IMR-90 (cell line): ENCODE results near the gene KCTD2. TPM values are rescaled to one million over a fixed set of nuclear protein-coding genes. Genes with fewer than 3 reads are reported as not detected.

Experiments used
- ATAC-seq: fragments of 200-7000 bp; cut with Tn5 transposase; 2 replicates; pipeline ENCODE4 v1.9.1; 2020; ENCODE audit warnings: low read depth, mild to moderate bottlenecking, moderate library complexity
- BruUV-seq: library from RNA; stranded (reverse); fragments of 400-500 nt; replicated peaks from 2 replicates; lab custom pipeline; 2021; lab: Mats Ljungman, UMichigan
- CTCF ChIA-PET: fragments of 300-600 bp; formaldehyde crosslinking; extraction: SDS; loops from one replicate; lab custom pipeline; 2021; ENCODE audit warnings: antibody characterized with exemption; lab: Yijun Ruan, JAX
- POLR2A ChIA-PET: fragments of 300-600 bp; sonication (Branson Sonifier 250); formaldehyde crosslinking; loops from one replicate; lab custom pipeline; 2022; ENCODE audit warnings: antibody characterized with exemption; ENCODE audit not compliant: unreplicated experiment; lab: Charles Lee
- DNase-seq: peaks from one replicate; pipeline ENCODE4 v3.0.0; 2013
- H2AFZ ChIP-seq: replicated peaks from 2 replicates; pipeline ENCODE3; 2013; ENCODE audit warnings: low read length, mild to moderate bottlenecking; ENCODE audit not compliant: poor library complexity
- H2AK5ac ChIP-seq: 2 replicates; pipeline ENCODE4 v1.6.1; 2013; ENCODE audit warnings: low read depth, low read length, inconsistent platforms
- H2AK9ac ChIP-seq: replicated peaks from 2 replicates; pipeline ENCODE3; 2013; ENCODE audit warnings: mild to moderate bottlenecking, low read depth, low read length, moderate library complexity; ENCODE audit not compliant: poor library complexity
- H2BK120ac ChIP-seq: 2 replicates; pipeline ENCODE4 v1.6.1; 2013; ENCODE audit warnings: low read depth, low read length, inconsistent platforms
- H2BK15ac ChIP-seq: 3 replicates; pipeline ENCODE4 v1.6.1; 2013; ENCODE audit warnings: low read depth, low read length, inconsistent platforms
- H2BK20ac ChIP-seq: 2 replicates; pipeline ENCODE4 v1.6.1; 2013; ENCODE audit warnings: low read depth, mild to moderate bottlenecking, inconsistent platforms, low read length, moderate library complexity
- H2BK5ac ChIP-seq: 2 replicates; pipeline ENCODE4 v1.6.1; 2013; ENCODE audit warnings: mild to moderate bottlenecking, low read depth, low read length, inconsistent platforms; ENCODE audit not compliant: poor library complexity, severe bottlenecking
- H3K14ac ChIP-seq: replicated peaks from 2 replicates; pipeline ENCODE4 v1.6.1; 2013; ENCODE audit warnings: low read depth, low read length, inconsistent platforms
- H3K18ac ChIP-seq: 2 replicates; pipeline ENCODE4 v1.6.1; 2013; ENCODE audit warnings: low read depth, low read length, control low read depth
- H3K23ac ChIP-seq: 2 replicates; pipeline ENCODE4 v1.6.1; 2013; ENCODE audit warnings: low read depth, low read length, inconsistent platforms
- H3K27ac ChIP-seq: 2 replicates; pipeline ENCODE4 v1.5.1; 2013; ENCODE audit warnings: mild to moderate bottlenecking, control low read depth, low read length; ENCODE audit not compliant: insufficient read depth
- H3K27me3 ChIP-seq: 2 replicates; pipeline ENCODE4 v1.6.1; 2013; ENCODE audit warnings: low read length; ENCODE audit not compliant: control insufficient read depth, insufficient read depth
- H3K36me3 ChIP-seq: 2 replicates; pipeline ENCODE4 v1.6.1; 2013; ENCODE audit warnings: low read length, mixed read lengths; ENCODE audit not compliant: control insufficient read depth, insufficient read depth
- H3K4ac ChIP-seq: 2 replicates; pipeline ENCODE4 v1.6.1; 2013; ENCODE audit warnings: low read depth, low read length, inconsistent platforms
- H3K4me1 ChIP-seq: 2 replicates; pipeline ENCODE4 v1.6.1; 2013; ENCODE audit warnings: low read length, mixed read lengths; ENCODE audit not compliant: control insufficient read depth, insufficient read depth
- H3K4me2 ChIP-seq: 2 replicates; pipeline ENCODE4 v1.6.1; 2013; ENCODE audit warnings: low read depth, mild to moderate bottlenecking, control low read depth, low read length, moderate library complexity
- H3K4me3 ChIP-seq: 2 replicates; pipeline ENCODE4 v1.5.1; 2013; ENCODE audit warnings: low read depth, mild to moderate bottlenecking, control low read depth, low read length, moderate library complexity; ENCODE audit not compliant: insufficient read depth
- H3K56ac ChIP-seq: 2 replicates; pipeline ENCODE4 v1.6.1; 2013; ENCODE audit warnings: low read length, inconsistent platforms; ENCODE audit not compliant: insufficient read depth; ENCODE audit errors: extremely low read depth
- H3K79me1 ChIP-seq, 2 experiments: 2 replicates each; pipeline ENCODE4 v1.6.1; 2013; ENCODE audit warnings: low read length in 2 of 2, inconsistent platforms in 1 of 2, low read depth in 1 of 2
- H3K9ac ChIP-seq: 2 replicates; pipeline ENCODE4 v1.6.1; 2013; ENCODE audit warnings: low read depth, low read length, control low read depth
- H3K9me1 ChIP-seq: 2 replicates; pipeline ENCODE4 v1.6.1; 2013; ENCODE audit warnings: low read length, inconsistent platforms; ENCODE audit not compliant: insufficient read depth
- H3K9me3 ChIP-seq: 2 replicates; pipeline ENCODE4 v1.6.1; 2013; ENCODE audit warnings: low read length; ENCODE audit not compliant: control insufficient read depth, insufficient read depth
- H4K20me1 ChIP-seq: 2 replicates; pipeline ENCODE4 v1.6.1; 2013; ENCODE audit warnings: low read length, inconsistent platforms; ENCODE audit not compliant: insufficient read depth
- H4K5ac ChIP-seq: 2 replicates; pipeline ENCODE4 v1.6.1; 2013; ENCODE audit warnings: mild to moderate bottlenecking, low read depth, low read length, control low read depth
- H4K8ac ChIP-seq, 2 experiments: 2 replicates each; pipeline ENCODE4 v1.6.1; 2013; ENCODE audit warnings: low read depth in 2 of 2, low read length in 2 of 2, control low read depth in 1 of 2, inconsistent platforms in 1 of 2
- H4K91ac ChIP-seq: 2 replicates; pipeline ENCODE4 v1.6.1; 2013; ENCODE audit warnings: low read depth, low read length, inconsistent platforms; ENCODE audit not compliant: insufficient read depth
- BHLHE40 ChIP-seq: fragments of 150-350 bp; IDR thresholded peaks from 2 replicates; pipeline ENCODE4 v1.6.1; 2016; ENCODE audit warnings: mild to moderate bottlenecking, low read depth, low read length
- CEBPB ChIP-seq: IDR thresholded peaks from 2 replicates; pipeline ENCODE4 v1.6.1; 2012; ENCODE audit warnings: low read depth, low read length, improper control_type of control experiment
- CHD1 ChIP-seq: IDR thresholded peaks from 2 replicates; pipeline ENCODE4 v1.6.1; 2012; ENCODE audit warnings: low read depth, low read length, improper control_type of control experiment
- CTCF ChIP-seq: conservative IDR thresholded peaks from 2 replicates; pipeline ENCODE4 v1.5.1; 2012; ENCODE audit warnings: mild to moderate bottlenecking, low read depth, low read length, improper control_type of control experiment
- FOS ChIP-seq: fragments of 150-350 bp; IDR thresholded peaks from 2 replicates; pipeline ENCODE4 v1.6.1; 2016; ENCODE audit warnings: low read depth, low read length
- MAFK ChIP-seq: IDR thresholded peaks from 2 replicates; pipeline ENCODE4 v1.6.1; 2012; ENCODE audit warnings: low read depth, low read length, improper control_type of control experiment
- MAZ ChIP-seq: IDR thresholded peaks from 2 replicates; pipeline ENCODE4 v1.6.1; 2012; ENCODE audit warnings: low read depth, mild to moderate bottlenecking, low read length, improper control_type of control experiment, moderate library complexity, borderline replicate concordance
- MXI1 ChIP-seq: IDR thresholded peaks from 2 replicates; pipeline ENCODE4 v1.6.1; 2012; ENCODE audit warnings: low read depth, mild to moderate bottlenecking, low read length, moderate library complexity, borderline replicate concordance
- NFE2L2 ChIP-seq: fragments of 150-350 bp; IDR thresholded peaks from 2 replicates; pipeline ENCODE4 v1.6.1; 2016; ENCODE audit warnings: low read depth, mild to moderate bottlenecking, low read length
- POLR2A ChIP-seq: IDR thresholded peaks from 2 replicates; pipeline ENCODE4 v1.6.1; 2012; ENCODE audit warnings: mild to moderate bottlenecking, low read depth, low read length
- RAD21 ChIP-seq: IDR thresholded peaks from 2 replicates; pipeline ENCODE4 v1.6.1; 2012; ENCODE audit warnings: low read length, improper control_type of control experiment
- RCOR1 ChIP-seq: IDR thresholded peaks from 2 replicates; pipeline ENCODE4 v1.6.1; 2012; ENCODE audit warnings: mild to moderate bottlenecking, low read length, improper control_type of control experiment; ENCODE audit not compliant: insufficient replicate concordance
- RFX5 ChIP-seq: IDR thresholded peaks from 2 replicates; pipeline ENCODE4 v1.8.0; 2012; ENCODE audit warnings: low read depth, mild to moderate bottlenecking, low read length, moderate library complexity
- SMC3 ChIP-seq: fragments of 150-350 bp; IDR thresholded peaks from 2 replicates; pipeline ENCODE4 v1.6.1; 2016; ENCODE audit warnings: low read depth, mild to moderate bottlenecking, antibody characterized with exemption, low read length, moderate library complexity
- WGBS, 2 experiments: methylation state at CpG; one replicate each; pipeline versions ENCODE4 v1.1.5 to v1.1.7; 2013; ENCODE audit warnings: missing lambda C conversion rate in 2 of 2; ENCODE audit not compliant: insufficient read length in 1 of 2; ENCODE audit errors: extremely low coverage in 2 of 2; 5-methylcytosine and 5-hydroxymethylcytosine counted together
- dilution Hi-C: fragments of 300-500 bp; cut with HindIII; formaldehyde crosslinking; loops from one replicate; pipeline ENCODE4 v1.14.3; 2018; ENCODE audit warnings: low sequenced_read_pairs; ENCODE audit not compliant: unreplicated experiment
- in situ Hi-C: fragments of 300-500 bp; cut with MboI; formaldehyde crosslinking; loops from 3 replicates; pipeline ENCODE4 v1.14.3; 2019; ENCODE audit warnings: low sequenced_read_pairs, inconsistent platforms, mixed read lengths
- intact Hi-C: fragments of 100-400 bp; cut with micrococcal nuclease; formaldehyde crosslinking; loops from 2 replicates; pipeline ENCODE4 v1.10.0; 2022
- polyA plus RNA-seq, 3 experiments: library from polyadenylated mRNA; depleted of rRNA; stranded (reverse); fragments of >200 nt; gene quantifications; 2 replicates each; pipeline ENCODE4 v1.2.3, GENCODE V29; 2012; ENCODE audit warnings: low replicate concordance in 1 of 3
- total RNA-seq: library from RNA; depleted of rRNA; stranded (reverse); fragments of >200 nt; gene quantifications from 2 replicates; pipeline ENCODE4 v1.2.3, GENCODE V29; 2012
- TF ChIP-seq, protein P1 (sequence below): fragments of 150-350 bp; IDR thresholded peaks from 2 replicates; pipeline ENCODE4 v1.6.1; 2017; ENCODE audit warnings: mild to moderate bottlenecking, antibody characterized with exemption, low read length, low read depth
- TF ChIP-seq, protein P2 (sequence below): fragments of 150-350 bp; IDR thresholded peaks from 2 replicates; pipeline ENCODE4 v1.6.1; 2016; ENCODE audit warnings: low read depth, mild to moderate bottlenecking, low read length, moderate library complexity, borderline replicate concordance

The KCTD2 gene
- total and polyA plus RNA-seq, 2 of the 4 experiments (the other 2 are of a cell fraction) = 9.1 to 18.4 TPM

DNA sequence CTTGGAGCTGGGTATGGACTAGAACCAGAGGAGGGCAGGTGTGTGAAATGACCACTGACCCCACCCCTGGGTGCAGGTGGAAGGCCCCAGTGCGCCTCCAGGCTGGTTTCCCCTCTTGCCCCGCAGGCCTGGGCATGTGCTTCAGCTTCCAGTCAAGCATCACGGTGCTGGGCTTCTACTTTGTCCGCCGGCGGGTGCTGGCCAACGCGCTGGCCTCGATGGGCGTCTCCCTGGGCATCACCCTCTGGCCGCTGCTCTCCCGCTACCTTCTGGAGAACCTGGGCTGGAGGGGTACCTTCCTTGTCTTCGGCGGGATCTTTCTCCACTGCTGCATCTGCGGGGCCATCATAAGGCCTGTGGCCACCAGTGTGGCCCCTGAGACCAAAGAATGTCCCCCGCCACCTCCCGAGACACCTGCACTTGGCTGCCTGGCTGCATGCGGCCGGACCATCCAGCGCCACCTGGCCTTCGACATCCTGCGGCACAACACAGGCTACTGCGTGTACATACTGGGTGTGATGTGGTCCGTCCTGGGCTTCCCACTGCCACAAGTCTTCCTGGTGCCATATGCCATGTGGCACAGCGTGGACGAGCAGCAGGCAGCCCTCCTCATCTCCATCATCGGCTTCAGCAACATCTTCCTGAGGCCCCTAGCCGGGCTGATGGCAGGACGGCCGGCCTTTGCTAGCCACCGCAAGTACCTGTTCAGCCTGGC lies 53.0 kb downstream of the KCTD2 start:
- H2AFZ ChIP-seq = no peak overlapping the region
- no peak overlapping the region for H3K4me2 ChIP-seq
- H4K5ac ChIP-seq = no peak overlapping the region
- H3K9ac ChIP-seq = no peak overlapping the region
- H3K27me3 ChIP-seq = no peaks in the 10 kb centered on the region
- intact Hi-C loops (no loop called here), dilution Hi-C loops (no loop called here), in situ Hi-C loops (no loop called here)
- no peak overlapping the region for H4K8ac ChIP-seq
- H3K79me1 ChIP-seq = peaks cover 0 to 2% of the 10 kb centered on the region in 2 experiments; a peak in 1 of 4 replicates
- no peak overlapping the region for H2BK20ac ChIP-seq
- H3K23ac ChIP-seq = no peak overlapping the region
- ChIA-PET POLR2A (no interaction called here), CTCF (no interaction called here)
- no peak overlapping the region for H3K4me3 ChIP-seq
- peaks cover 9% of the 10 kb centered on the region for H3K36me3 ChIP-seq
- H3K18ac ChIP-seq = no peak overlapping the region
- no peaks in the 10 kb centered on the region for H3K9me1 ChIP-seq
- H3K9me3 ChIP-seq = no peaks in the 10 kb centered on the region
- TF ChIP-seq POLR2A (no peak), CTCF (no peak), CEBPB (no peak), SMC3 (no peak), CHD1 (no peak), MXI1 (no peak), RCOR1 (no peak), MAFK (no peak), RFX5 (no peak), MAZ (no peak), BHLHE40 (no peak), RAD21 (no peak), FOS (no peak), NFE2L2 (no peak)
- TF ChIP-seq, protein P1, sequence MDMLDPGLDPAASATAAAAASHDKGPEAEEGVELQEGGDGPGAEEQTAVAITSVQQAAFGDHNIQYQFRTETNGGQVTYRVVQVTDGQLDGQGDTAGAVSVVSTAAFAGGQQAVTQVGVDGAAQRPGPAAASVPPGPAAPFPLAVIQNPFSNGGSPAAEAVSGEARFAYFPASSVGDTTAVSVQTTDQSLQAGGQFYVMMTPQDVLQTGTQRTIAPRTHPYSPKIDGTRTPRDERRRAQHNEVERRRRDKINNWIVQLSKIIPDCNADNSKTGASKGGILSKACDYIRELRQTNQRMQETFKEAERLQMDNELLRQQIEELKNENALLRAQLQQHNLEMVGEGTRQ = no peak
- TF ChIP-seq, protein P2, sequence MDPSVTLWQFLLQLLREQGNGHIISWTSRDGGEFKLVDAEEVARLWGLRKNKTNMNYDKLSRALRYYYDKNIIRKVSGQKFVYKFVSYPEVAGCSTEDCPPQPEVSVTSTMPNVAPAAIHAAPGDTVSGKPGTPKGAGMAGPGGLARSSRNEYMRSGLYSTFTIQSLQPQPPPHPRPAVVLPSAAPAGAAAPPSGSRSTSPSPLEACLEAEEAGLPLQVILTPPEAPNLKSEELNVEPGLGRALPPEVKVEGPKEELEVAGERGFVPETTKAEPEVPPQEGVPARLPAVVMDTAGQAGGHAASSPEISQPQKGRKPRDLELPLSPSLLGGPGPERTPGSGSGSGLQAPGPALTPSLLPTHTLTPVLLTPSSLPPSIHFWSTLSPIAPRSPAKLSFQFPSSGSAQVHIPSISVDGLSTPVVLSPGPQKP = no peak
- no peak overlapping the region for H2AK5ac ChIP-seq
- H2BK15ac ChIP-seq = no peak overlapping the region
- H2AK9ac ChIP-seq = peak overlapping the region; percentile 42
- H2BK5ac ChIP-seq = no peak overlapping the region
- no peak overlapping the region for H2BK120ac ChIP-seq
- 97% methylated on average over 25 of the region's 31 CpGs; no CpG with 5 or more reads in 1 of the 2 experiments for WGBS, 2 experiments
- DNase-seq = no peak
- H3K27ac ChIP-seq = no peak overlapping the region
- H3K56ac ChIP-seq = no peak overlapping the region
- H4K20me1 ChIP-seq = no peaks in the 10 kb centered on the region; the same call in 1 of the 2 replicates
- ATAC-seq = no peak
- no peak overlapping the region; the same call in 1 of the 2 replicates for H3K4ac ChIP-seq
- peaks cover 4% of the 10 kb centered on the region for H3K4me1 ChIP-seq
- no peak overlapping the region for H3K14ac ChIP-seq
- no peak overlapping the region for H4K91ac ChIP-seq
- BruUV-seq = no TSS peak
